BE2C (cell line): ENCODE results near the gene RNF138.

Experiments used
- DNase-seq: peaks from one replicate; pipeline ENCODE4 v3.0.0-alpha.2; 2020
- H3K27me3 ChIP-seq: fragments of 250-450 bp; sonication (Bioruptor Pico); 2 replicates; pipeline ENCODE4 v1.5.1; 2020; ENCODE audit warnings: mild to moderate bottlenecking
- H3K36me3 ChIP-seq: fragments of 250-450 bp; sonication (Bioruptor Pico); 2 replicates; pipeline ENCODE4 v1.5.1; 2020; ENCODE audit warnings: mild to moderate bottlenecking
- H3K4me1 ChIP-seq: fragments of 250-450 bp; sonication (Bioruptor Pico); 2 replicates; pipeline ENCODE4 v1.5.1; 2020
- H3K4me3 ChIP-seq: 2 replicates; pipeline ENCODE4 v1.5.1; 2011; ENCODE audit warnings: low read depth, low read length
- H3K9me3 ChIP-seq: fragments of 250-450 bp; sonication (Bioruptor Pico); 2 replicates; pipeline ENCODE4 v1.5.1; 2020
- TF ChIP-seq, protein P1 (sequence below): IDR thresholded peaks from 2 replicates; pipeline ENCODE4 v1.5.1; 2012; ENCODE audit warnings: mild to moderate bottlenecking, low read depth, low read length

The RNF138 gene

DNA sequence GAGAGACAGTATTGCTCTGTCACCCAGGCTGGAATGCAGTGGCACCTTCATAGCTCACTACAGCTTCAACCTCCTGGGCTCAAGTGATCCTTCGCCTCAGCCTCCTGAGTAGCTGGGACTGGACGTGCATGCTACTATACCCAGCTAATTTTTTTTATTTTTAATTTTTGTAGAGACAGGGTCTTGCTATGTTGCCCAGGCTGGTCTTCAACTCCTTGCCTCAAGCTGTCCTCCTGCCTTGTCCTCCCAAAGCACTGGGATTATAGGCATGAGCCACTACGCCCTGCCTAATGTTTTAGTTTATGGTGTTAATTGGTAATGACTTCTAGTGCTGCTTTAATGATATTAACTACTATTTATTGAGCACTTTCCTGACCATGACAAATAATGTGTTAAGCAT, 18.3 kb downstream of the RNF138 start:
- DNase-seq: no peak
- H3K4me1 ChIP-seq: no peaks in the 10 kb centered on the region
- H3K9me3 ChIP-seq: no peaks in the 10 kb centered on the region
- no peaks in the 10 kb centered on the region; the same call in 1 of the 2 replicates for H3K36me3 ChIP-seq
- no peak overlapping the region for H3K4me3 ChIP-seq
- TF ChIP-seq, protein P1, sequence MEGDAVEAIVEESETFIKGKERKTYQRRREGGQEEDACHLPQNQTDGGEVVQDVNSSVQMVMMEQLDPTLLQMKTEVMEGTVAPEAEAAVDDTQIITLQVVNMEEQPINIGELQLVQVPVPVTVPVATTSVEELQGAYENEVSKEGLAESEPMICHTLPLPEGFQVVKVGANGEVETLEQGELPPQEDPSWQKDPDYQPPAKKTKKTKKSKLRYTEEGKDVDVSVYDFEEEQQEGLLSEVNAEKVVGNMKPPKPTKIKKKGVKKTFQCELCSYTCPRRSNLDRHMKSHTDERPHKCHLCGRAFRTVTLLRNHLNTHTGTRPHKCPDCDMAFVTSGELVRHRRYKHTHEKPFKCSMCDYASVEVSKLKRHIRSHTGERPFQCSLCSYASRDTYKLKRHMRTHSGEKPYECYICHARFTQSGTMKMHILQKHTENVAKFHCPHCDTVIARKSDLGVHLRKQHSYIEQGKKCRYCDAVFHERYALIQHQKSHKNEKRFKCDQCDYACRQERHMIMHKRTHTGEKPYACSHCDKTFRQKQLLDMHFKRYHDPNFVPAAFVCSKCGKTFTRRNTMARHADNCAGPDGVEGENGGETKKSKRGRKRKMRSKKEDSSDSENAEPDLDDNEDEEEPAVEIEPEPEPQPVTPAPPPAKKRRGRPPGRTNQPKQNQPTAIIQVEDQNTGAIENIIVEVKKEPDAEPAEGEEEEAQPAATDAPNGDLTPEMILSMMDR: no peak
- H3K27me3 ChIP-seq: no peaks in the 10 kb centered on the region

DNA sequence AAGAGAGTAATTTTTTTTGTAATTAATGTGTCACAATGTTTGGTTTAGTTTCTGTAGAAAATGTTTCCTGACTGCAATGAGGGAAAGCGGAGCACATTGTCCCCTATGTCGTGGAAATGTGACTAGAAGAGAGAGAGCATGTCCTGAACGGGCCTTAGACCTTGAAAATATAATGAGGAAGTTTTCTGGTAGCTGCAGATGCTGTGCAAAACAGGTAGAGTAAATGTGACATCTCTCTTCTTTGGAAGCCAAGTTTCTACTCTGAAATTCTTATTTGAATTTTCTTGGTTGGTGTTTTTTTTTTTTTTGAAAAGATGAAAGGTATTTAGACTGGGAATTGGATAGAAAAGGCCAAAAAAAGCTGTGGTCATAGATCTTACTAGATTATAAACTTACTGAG, 20.0 kb downstream of the RNF138 start:
- H3K4me1 ChIP-seq: no peaks in the 10 kb centered on the region
- H3K4me3 ChIP-seq: no peak overlapping the region
- H3K27me3 ChIP-seq: no peaks in the 10 kb centered on the region
- no peaks in the 10 kb centered on the region; the same call in 1 of the 2 replicates for H3K36me3 ChIP-seq
- DNase-seq: no peak
- TF ChIP-seq, protein P1: no peak
- H3K9me3 ChIP-seq: no peaks in the 10 kb centered on the region

DNA sequence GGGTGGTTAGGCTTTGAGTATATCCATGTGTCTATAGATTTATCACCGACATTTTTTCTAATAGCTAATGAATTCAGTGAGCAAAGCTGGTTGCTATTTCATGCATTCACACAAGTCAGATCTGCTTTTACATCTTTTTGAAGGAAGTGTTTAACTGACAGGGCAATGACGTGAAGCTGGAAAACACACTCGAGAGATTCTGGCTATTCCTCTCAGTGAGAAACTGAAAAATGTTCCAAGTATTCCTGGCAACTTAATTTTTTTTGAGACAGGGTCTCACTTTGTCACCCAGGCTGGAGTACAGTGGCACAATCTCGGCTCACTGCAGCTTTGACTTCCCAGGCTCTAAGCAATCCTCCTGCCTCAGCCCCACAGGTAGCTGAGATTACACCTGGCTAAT, 21.2 kb downstream of the RNF138 start:
- H3K27me3 ChIP-seq: no peaks in the 10 kb centered on the region
- no peaks in the 10 kb centered on the region; the same call in 1 of the 2 replicates for H3K36me3 ChIP-seq
- no peak overlapping the region for H3K4me3 ChIP-seq
- TF ChIP-seq, protein P1: no peak
- DNase-seq: no peak
- H3K9me3 ChIP-seq: no peaks in the 10 kb centered on the region
- H3K4me1 ChIP-seq: no peaks in the 10 kb centered on the region

GRCh38 chr18:32114293-32114942, 22.7 kb downstream of the RNF138 start:
- H3K4me3 ChIP-seq: no peak overlapping the region
- no peaks in the 10 kb centered on the region for H3K9me3 ChIP-seq
- TF ChIP-seq, protein P1: no peak
- H3K27me3 ChIP-seq: no peaks in the 10 kb centered on the region
- no peak for DNase-seq
- no peaks in the 10 kb centered on the region for H3K4me1 ChIP-seq
- no peaks in the 10 kb centered on the region; the same call in 1 of the 2 replicates for H3K36me3 ChIP-seq

DNA sequence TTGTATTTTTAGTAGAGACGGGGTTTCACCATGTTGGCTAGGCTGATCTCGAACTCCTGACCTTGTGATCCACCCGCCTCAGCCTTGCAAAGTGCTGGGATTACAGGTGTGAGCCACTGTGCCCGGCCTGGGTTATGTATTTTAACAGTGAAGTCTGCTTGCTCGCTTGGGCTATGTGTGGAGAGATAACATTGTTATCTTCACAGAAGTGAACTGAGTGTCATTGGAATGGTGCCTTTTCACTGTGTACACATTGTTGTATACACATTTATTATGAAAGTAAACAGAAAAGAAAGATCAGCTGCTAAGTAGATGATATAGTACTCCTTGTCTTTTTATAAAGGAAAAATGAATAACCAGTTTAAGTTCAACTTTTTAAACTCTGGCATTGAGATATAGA, 30.4 kb downstream of the RNF138 start:
- H3K4me3 ChIP-seq: no peak overlapping the region
- DNase-seq: no peak
- no peaks in the 10 kb centered on the region for H3K4me1 ChIP-seq
- TF ChIP-seq, protein P1: no peak
- H3K9me3 ChIP-seq: no peaks in the 10 kb centered on the region
- H3K36me3 ChIP-seq: no peaks in the 10 kb centered on the region
- no peaks in the 10 kb centered on the region for H3K27me3 ChIP-seq

GRCh38 chr18:32126538-32126937, 34.9 kb downstream of the RNF138 start:
- H3K4me3 ChIP-seq: no peak overlapping the region
- no peaks in the 10 kb centered on the region for H3K27me3 ChIP-seq
- DNase-seq: no peak
- H3K36me3 ChIP-seq: no peaks in the 10 kb centered on the region
- TF ChIP-seq, protein P1: no peak
- H3K9me3 ChIP-seq: no peaks in the 10 kb centered on the region
- H3K4me1 ChIP-seq: no peaks in the 10 kb centered on the region
